Ishikawa (cell line): Measurements from ENCODE around the gene ZNF488.
A peak's percentile ranks its signal among the peaks of the same experiment; 100 is the strongest.

Source experiments
- CEBPB ChIP-seq: IDR thresholded peaks from 2 replicates; pipeline ENCODE4 v1.6.1; 2012
- CREB1 ChIP-seq: IDR thresholded peaks from 2 replicates; pipeline ENCODE4 v1.6.1; 2012; ENCODE audit warnings: low read depth
- EGR1 ChIP-seq: IDR thresholded peaks from 2 replicates; pipeline ENCODE4 v1.6.1; 2012
- EP300 ChIP-seq: IDR thresholded peaks from 2 replicates; pipeline ENCODE4 v1.6.1; 2012; ENCODE audit warnings: borderline replicate concordance
- FOXM1 ChIP-seq: IDR thresholded peaks from 2 replicates; pipeline ENCODE4 v1.6.1; 2012; ENCODE audit warnings: low read depth, borderline replicate concordance
- NFIC ChIP-seq: IDR thresholded peaks from 2 replicates; pipeline ENCODE4 v1.6.1; 2012
- RAD21 ChIP-seq: IDR thresholded peaks from 2 replicates; pipeline ENCODE4 v1.6.1; 2012; ENCODE audit warnings: low read depth
- TAF1 ChIP-seq: IDR thresholded peaks from 2 replicates; pipeline ENCODE4 v1.6.1; 2012; ENCODE audit warnings: low read depth, mild to moderate bottlenecking
- TCF12 ChIP-seq: IDR thresholded peaks from 2 replicates; pipeline ENCODE4 v1.6.1; 2012; ENCODE audit warnings: low read depth
- TEAD4 ChIP-seq: IDR thresholded peaks from 2 replicates; pipeline ENCODE4 v1.6.1; 2012
- YY1 ChIP-seq: IDR thresholded peaks from 2 replicates; pipeline ENCODE4 v1.6.1; 2012; ENCODE audit warnings: low read depth
- ZBTB7A ChIP-seq: IDR thresholded peaks from 2 replicates; pipeline ENCODE4 v1.6.1; 2012; ENCODE audit warnings: low read depth
- TF ChIP-seq, protein P1 (sequence below): IDR thresholded peaks from 2 replicates; pipeline ENCODE4 v1.6.1; 2012
- TF ChIP-seq, protein P2 (sequence below): IDR thresholded peaks from 2 replicates; pipeline ENCODE4 v1.6.1; 2012
- TF ChIP-seq, protein P3 (sequence below): IDR thresholded peaks from 2 replicates; pipeline ENCODE4 v1.6.1; 2012; ENCODE audit warnings: low read depth, mild to moderate bottlenecking

Gene ZNF488

DNA sequence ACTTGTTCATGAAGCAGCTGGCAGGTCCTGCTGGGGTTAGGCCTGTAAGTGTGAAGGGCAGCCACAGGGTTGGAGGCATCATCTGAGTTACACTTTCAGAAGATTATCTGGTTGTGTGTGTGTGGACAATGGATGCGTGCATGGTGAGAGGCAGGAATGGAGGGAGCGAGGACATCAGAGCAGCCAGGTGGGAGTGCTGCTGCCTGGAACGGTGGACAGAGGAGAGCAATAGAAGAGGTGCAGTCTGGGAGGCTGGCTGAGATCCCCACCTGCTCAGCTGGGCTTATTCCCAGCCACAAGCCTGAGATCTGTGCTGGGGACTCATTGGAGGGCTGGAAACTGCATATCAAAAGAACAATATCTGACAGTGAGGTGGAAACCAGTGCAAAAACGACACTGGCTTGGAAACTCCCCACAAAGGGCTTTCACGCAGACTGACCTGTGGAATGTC is 17.9 kb downstream of the ZNF488 start:
- TF ChIP-seq, protein P1, sequence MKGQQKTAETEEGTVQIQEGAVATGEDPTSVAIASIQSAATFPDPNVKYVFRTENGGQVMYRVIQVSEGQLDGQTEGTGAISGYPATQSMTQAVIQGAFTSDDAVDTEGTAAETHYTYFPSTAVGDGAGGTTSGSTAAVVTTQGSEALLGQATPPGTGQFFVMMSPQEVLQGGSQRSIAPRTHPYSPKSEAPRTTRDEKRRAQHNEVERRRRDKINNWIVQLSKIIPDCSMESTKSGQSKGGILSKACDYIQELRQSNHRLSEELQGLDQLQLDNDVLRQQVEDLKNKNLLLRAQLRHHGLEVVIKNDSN: no peak
- TF ChIP-seq EP300 (no peak), TCF12 (no peak), NFIC (no peak), TEAD4 (no peak), ZBTB7A (no peak), YY1 (no peak), FOXM1 (no peak), RAD21 (no peak), TAF1 (no peak), CEBPB (no peak), CREB1 (no peak), EGR1 (no peak)
- TF ChIP-seq, protein P2, sequence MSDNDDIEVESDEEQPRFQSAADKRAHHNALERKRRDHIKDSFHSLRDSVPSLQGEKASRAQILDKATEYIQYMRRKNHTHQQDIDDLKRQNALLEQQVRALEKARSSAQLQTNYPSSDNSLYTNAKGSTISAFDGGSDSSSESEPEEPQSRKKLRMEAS: no peak

DNA sequence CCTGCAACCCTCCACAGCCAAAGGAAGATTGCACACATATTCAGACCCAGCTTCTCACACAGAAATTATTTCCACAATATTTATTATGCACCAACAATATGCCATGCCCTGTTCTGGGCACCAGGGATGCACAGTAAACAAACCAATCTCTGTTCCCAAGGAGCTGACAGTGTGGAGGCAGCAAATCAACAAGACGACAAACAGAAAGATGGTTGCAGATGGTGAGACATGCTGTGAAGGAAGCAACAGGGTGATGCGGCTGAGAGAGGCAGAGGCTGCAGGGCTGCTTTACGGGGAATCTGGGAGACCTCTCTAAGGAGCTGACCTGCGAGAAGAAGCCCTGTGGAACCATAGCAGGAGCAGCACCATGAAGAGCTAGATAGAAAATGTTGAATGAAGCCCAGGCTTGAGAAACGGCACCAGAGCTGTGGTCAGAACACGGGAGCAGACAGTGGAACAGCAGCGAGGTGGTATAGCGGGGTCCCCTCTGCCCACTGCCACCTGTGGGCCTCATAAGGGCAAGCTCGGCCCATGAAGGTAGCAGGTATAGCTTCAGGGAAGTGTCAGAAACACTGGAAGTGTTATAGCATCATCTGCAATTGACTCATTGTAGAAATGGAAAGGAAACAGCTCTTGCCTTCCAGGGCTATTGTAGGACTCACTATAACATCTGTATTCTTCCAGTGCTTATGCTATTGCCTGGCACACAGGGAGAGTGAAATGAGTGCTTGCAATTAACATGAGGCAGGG is 18.5 kb downstream of the ZNF488 start:
- no peak for TF ChIP-seq TCF12
- TF ChIP-seq EGR1: no peak
- TF ChIP-seq, protein P1: no peak
- no peak for TF ChIP-seq YY1
- TF ChIP-seq ZBTB7A: no peak
- no peak for TF ChIP-seq CEBPB
- TF ChIP-seq, protein P2: no peak
- TF ChIP-seq FOXM1: no peak
- TF ChIP-seq TAF1: no peak
- no peak for TF ChIP-seq EP300
- no peak for TF ChIP-seq TEAD4
- no peak for TF ChIP-seq CREB1
- TF ChIP-seq NFIC: no peak
- TF ChIP-seq, protein P3, sequence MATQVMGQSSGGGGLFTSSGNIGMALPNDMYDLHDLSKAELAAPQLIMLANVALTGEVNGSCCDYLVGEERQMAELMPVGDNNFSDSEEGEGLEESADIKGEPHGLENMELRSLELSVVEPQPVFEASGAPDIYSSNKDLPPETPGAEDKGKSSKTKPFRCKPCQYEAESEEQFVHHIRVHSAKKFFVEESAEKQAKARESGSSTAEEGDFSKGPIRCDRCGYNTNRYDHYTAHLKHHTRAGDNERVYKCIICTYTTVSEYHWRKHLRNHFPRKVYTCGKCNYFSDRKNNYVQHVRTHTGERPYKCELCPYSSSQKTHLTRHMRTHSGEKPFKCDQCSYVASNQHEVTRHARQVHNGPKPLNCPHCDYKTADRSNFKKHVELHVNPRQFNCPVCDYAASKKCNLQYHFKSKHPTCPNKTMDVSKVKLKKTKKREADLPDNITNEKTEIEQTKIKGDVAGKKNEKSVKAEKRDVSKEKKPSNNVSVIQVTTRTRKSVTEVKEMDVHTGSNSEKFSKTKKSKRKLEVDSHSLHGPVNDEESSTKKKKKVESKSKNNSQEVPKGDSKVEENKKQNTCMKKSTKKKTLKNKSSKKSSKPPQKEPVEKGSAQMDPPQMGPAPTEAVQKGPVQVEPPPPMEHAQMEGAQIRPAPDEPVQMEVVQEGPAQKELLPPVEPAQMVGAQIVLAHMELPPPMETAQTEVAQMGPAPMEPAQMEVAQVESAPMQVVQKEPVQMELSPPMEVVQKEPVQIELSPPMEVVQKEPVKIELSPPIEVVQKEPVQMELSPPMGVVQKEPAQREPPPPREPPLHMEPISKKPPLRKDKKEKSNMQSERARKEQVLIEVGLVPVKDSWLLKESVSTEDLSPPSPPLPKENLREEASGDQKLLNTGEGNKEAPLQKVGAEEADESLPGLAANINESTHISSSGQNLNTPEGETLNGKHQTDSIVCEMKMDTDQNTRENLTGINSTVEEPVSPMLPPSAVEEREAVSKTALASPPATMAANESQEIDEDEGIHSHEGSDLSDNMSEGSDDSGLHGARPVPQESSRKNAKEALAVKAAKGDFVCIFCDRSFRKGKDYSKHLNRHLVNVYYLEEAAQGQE: no peak
- TF ChIP-seq RAD21: no peak

DNA sequence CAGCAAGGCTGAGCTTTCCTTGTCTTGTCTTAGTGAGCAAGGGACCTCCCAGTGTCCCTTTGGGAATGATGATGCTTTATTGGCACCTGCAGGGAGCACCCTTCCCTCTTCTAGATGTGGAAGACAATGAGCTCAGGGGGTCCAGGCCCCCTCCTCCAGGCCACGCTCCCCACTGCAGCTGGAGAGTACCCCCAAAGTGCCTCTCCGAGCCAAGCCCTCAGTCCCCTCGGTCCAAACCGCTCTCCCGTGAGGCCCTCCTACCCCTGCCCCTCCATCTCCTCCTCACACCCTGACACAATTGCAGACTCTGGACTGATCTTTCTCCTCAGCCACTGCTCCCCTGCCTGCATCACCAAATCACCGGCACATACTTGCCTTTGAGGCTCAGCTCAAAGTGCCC is 19.2 kb downstream of the ZNF488 start:
- TF ChIP-seq TEAD4: no peak
- TF ChIP-seq EGR1: no peak
- TF ChIP-seq, protein P3: no peak
- TF ChIP-seq EP300: no peak
- no peak for TF ChIP-seq CREB1
- TF ChIP-seq FOXM1: no peak
- no peak for TF ChIP-seq NFIC
- TF ChIP-seq ZBTB7A: no peak
- no peak for TF ChIP-seq RAD21
- TF ChIP-seq, protein P2: no peak
- TF ChIP-seq CEBPB: no peak
- TF ChIP-seq, protein P1: no peak
- TF ChIP-seq TAF1: no peak
- TF ChIP-seq YY1: no peak
- no peak for TF ChIP-seq TCF12

DNA sequence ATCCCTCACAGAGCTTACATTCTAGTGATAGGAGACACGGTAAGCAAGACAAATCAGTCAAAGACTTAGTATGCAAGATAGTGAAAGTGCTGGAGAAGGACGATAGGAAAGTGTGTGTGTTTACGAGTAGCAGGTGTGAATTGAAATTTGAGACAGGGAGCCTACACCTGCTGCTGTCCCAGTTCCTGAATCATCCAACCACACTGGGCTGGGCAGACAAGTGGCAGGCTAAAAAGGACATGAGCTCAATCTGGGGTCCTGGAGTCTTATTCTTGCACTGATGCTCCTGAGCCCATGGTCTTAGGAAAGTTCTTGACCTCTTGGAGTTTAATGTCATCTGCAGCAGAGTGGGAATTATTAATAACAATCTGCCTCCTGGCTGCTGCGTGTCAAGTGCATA is 19.7 kb downstream of the ZNF488 start:
- TF ChIP-seq, protein P3: no peak
- no peak for TF ChIP-seq NFIC
- 0 out of 2 replicates have a peak, but pooled peaks have one; percentile 30 for TF ChIP-seq TCF12
- TF ChIP-seq, protein P2: peak; percentile 5; the same call in 1 of the 2 replicates
- TF ChIP-seq EGR1: no peak
